Kidney (tissue), 14 donors: ENCODE data around the gene LRRC51. TPM values are rescaled to one million over a fixed set of nuclear protein-coding genes. Genes with fewer than 3 reads are reported as not detected.
A peak's percentile ranks its signal among the peaks of the same experiment; 100 is the strongest.

Experiments
- DNase-seq, 5 donors: peaks; one replicate each; pipeline ENCODE4 v3.0.0-alpha.2; 2013 to 2020
- FAIRE-seq: peaks from 2 replicates; lab custom pipeline; 2012; peaks lifted over from hg19 to GRCh38; lab: Jason Lieb, UNC
- H3K27ac ChIP-seq, 2 donors: one replicate each; pipeline ENCODE4 v1.7.0; 2013; ENCODE audit warnings: low read depth in 2 of 2, low read length in 2 of 2, inconsistent platforms in 1 of 2
- H3K27me3 ChIP-seq: one replicate; pipeline ENCODE4 v1.7.1; 2013; ENCODE audit warnings: low read length, inconsistent platforms; ENCODE audit not compliant: control insufficient read depth, insufficient read depth
- H3K36me3 ChIP-seq, 3 donors: one replicate each; pipeline versions ENCODE4 v1.7.0 to v1.7.1; 2013; ENCODE audit warnings: low read length in 3 of 3, control low read depth in 1 of 3, inconsistent platforms in 1 of 3; ENCODE audit not compliant: insufficient read depth in 3 of 3, control insufficient read depth in 2 of 3
- H3K4me1 ChIP-seq, 3 donors: one replicate each; pipeline versions ENCODE4 v1.7.0 to v1.7.1; 2013; ENCODE audit warnings: low read length in 3 of 3, inconsistent platforms in 1 of 3, low read depth in 1 of 3; ENCODE audit not compliant: control insufficient read depth in 2 of 3, insufficient read depth in 2 of 3
- H3K4me3 ChIP-seq, 3 donors: one replicate each; pipeline versions ENCODE4 v1.7.0 to v1.8.1; 2013; ENCODE audit warnings: low read length in 3 of 3, control low read depth in 1 of 3, inconsistent platforms in 1 of 3
- H3K9ac ChIP-seq, 3 donors: one replicate each; pipeline versions ENCODE4 v1.7.0 to v1.7.1; 2013; ENCODE audit warnings: low read length in 3 of 3, control low read depth in 1 of 3, inconsistent platforms in 1 of 3
- H3K9me3 ChIP-seq, 3 donors: one replicate each; pipeline versions ENCODE4 v1.7.0 to v1.7.1; 2013; ENCODE audit warnings: low read length in 3 of 3, control low read depth in 1 of 3, inconsistent platforms in 1 of 3; ENCODE audit not compliant: control insufficient read depth in 2 of 3, insufficient read depth in 1 of 3
- CTCF ChIP-seq: IDR thresholded peaks from 3 replicates; pipeline ENCODE4 v1.5.1; 2012; ENCODE audit warnings: mild to moderate bottlenecking, moderate library complexity, borderline replicate concordance; ENCODE audit not compliant: insufficient read depth; ENCODE audit errors: extremely low read depth
- intact Hi-C: fragments of 100-400 bp; cut with DNase I; formaldehyde crosslinking; loops from one replicate; pipeline ENCODE4 v1.11.1; 2022
- polyA plus RNA-seq: library from polyadenylated mRNA; stranded (reverse); fragments of 350-450 nt; fragmentation: Illumina TruSeq; extraction: RNeasy Lipid Tissue Mini Kit (QIAGEN cat#74804); gene quantifications from one replicate; pipeline ENCODE4 v1.2.3, GENCODE V29; 2014; ENCODE audit warnings: low read depth, low replicate concordance; ENCODE audit not compliant: insufficient read depth
- total RNA-seq: library from RNA; stranded (reverse); fragmentation: NEBNext Ultra II Directional; extraction: Animal tissue kit (Norgen Biotek cat#: 25700); gene quantifications from one replicate; pipeline ENCODE4 v1.2.1, GENCODE V29; 2021
- donor health status: control.
- donor health status: control.
- donor health status: control.
- donor health status: control.
- donor health status: control.
- donor health status: DM: yes; HTN: yes; CAD: no.
- donor health status: Normal renal cell carcinoma (clear cell type).

Gene LRRC51
- total and polyA plus RNA-seq, 2 donors from 2014 or later: 23.3 to 28.9 TPM

GRCh38 chr11:72102162-72102561, 21.5 kb downstream of the LRRC51 start:
- intact Hi-C loops: no loop called here
- no peak for FAIRE-seq

GRCh38 chr11:72102631-72102945, 21.9 kb downstream of the LRRC51 start:
- H3K4me1 ChIP-seq: peaks cover 8 to 23% (median 13%) of the 10 kb centered on the region in 3 donors
- intact Hi-C loops: no loop called here
- no peak for FAIRE-seq

More at GRCh38 chr11:72102162-72102561, 21.5 kb downstream of the LRRC51 start:
- Histone ChIP-seq H3K4me3 (peak overlapping the region; percentile 88 to 99 (median 95)), H3K4me1 (peaks cover 8 to 23% (median 13%) of the 10 kb centered on the region in 3 donors), H3K27me3 (no peaks in the 10 kb centered on the region), H3K27ac (peak overlapping the region; percentile 93 to 94), H3K9ac (peak overlapping the region; percentile 50 to 96 (median 88)), H3K36me3 (peaks cover 3 to 27% (median 26%) of the 10 kb centered on the region in 3 donors), H3K9me3 (no peaks in the 10 kb centered on the region)
- TF ChIP-seq CTCF: no peak
- DNase-seq: no peak

GRCh38 chr11:72102946-72103753, 22.5 kb downstream of the LRRC51 start, which contains the start of gene LAMTOR1:
Gene LAMTOR1, minus strand, starts transcription at chr11:72103297. Its CDS starts 73 bp downstream, at chr11:72103224.
- peak within 1 kb of the TSS; percentile 50 to 96 (median 88) for H3K9ac ChIP-seq
- FAIRE-seq (no peak), DNase-seq (peak; percentile 99 to 100 (median 100))
- H3K27me3 ChIP-seq: no peaks in the 10 kb centered on the region
- peak within 1 kb of the TSS; percentile 88 to 99 (median 95) for H3K4me3 ChIP-seq
- H3K27ac ChIP-seq: peak within 1 kb of the TSS; percentile 93 to 94
- H3K4me1 ChIP-seq: peaks cover 8 to 23% (median 13%) of the 10 kb centered on the region in 3 donors
- peaks cover 3 to 21% (median 16%) of the 10 kb centered on the region in 3 donors for H3K36me3 ChIP-seq
- no peaks in the 10 kb centered on the region for H3K9me3 ChIP-seq
- intact Hi-C loops: no loop called here
- TF ChIP-seq CTCF: peak; percentile 12

More at GRCh38 chr11:72102631-72102945, 21.9 kb downstream of the LRRC51 start:
- H3K9me3 ChIP-seq: no peaks in the 10 kb centered on the region
- H3K27ac ChIP-seq: peak overlapping the region; percentile 93 to 94
- H3K4me3 ChIP-seq: peak overlapping the region; percentile 88 to 99 (median 95)
- no peaks in the 10 kb centered on the region for H3K27me3 ChIP-seq
- H3K36me3 ChIP-seq: peaks cover 3 to 27% (median 22%) of the 10 kb centered on the region in 3 donors
- TF ChIP-seq CTCF: no peak
- peak overlapping the region; percentile 50 to 96 (median 88) for H3K9ac ChIP-seq
- DNase-seq: no peak
